Tibial nerve (tissue), 4 donors: ENCODE results near the gene YWHAG. TPM values are rescaled to one million over a fixed set of nuclear protein-coding genes. Genes with fewer than 3 reads are reported as not detected.

Experiments used
- DNase-seq, 2 donors: peaks; one replicate each; pipeline ENCODE4 v3.0.0-alpha.2; 2019; ENCODE audit warnings: low spot score in 2 of 2
- H3K27ac ChIP-seq, 4 donors: fragments of 200-600 bp; sonication (generic) in 3 of 4; one replicate each; pipeline ENCODE4 v1.5.1; 2017 to 2019; ENCODE audit warnings: mild to moderate bottlenecking in 1 of 4
- H3K27me3 ChIP-seq, 2 donors: fragments of 200-600 bp; sonication (generic) in 1 of 2; one replicate each; pipeline versions ENCODE4 v1.5.1 to v1.6.0; 2017 to 2019
- H3K36me3 ChIP-seq, 3 donors: fragments of 200-600 bp; sonication (generic); one replicate each; pipeline ENCODE4 v1.5.1; 2018 to 2019
- H3K4me1 ChIP-seq, 4 donors: fragments of 200-600 bp; sonication (generic) in 3 of 4; one replicate each; pipeline ENCODE4 v1.5.1; 2017 to 2019
- H3K4me3 ChIP-seq, 4 donors: fragments of 200-600 bp; sonication (generic) in 3 of 4; one replicate each; pipeline ENCODE4 v1.5.1; 2017 to 2019; ENCODE audit warnings: mild to moderate bottlenecking in 1 of 4, moderate library complexity in 1 of 4
- H3K9me3 ChIP-seq, 4 donors: fragments of 200-600 bp; sonication (generic) in 3 of 4; one replicate each; pipeline ENCODE4 v1.5.1; 2017 to 2019
- CTCF ChIP-seq, 5 experiments: fragments of 200-600 bp in 3 of 5; fragments of 450-650 bp in 2 of 5; sonication (generic) in 3 of 5; IDR thresholded peaks; one replicate each; pipeline ENCODE4 v1.5.1; 2016 to 2019; ENCODE audit warnings: antibody characterized with exemption in 5 of 5, mild to moderate bottlenecking in 3 of 5, moderate library complexity in 2 of 5
- EP300 ChIP-seq, 2 donors: sonication (generic); formaldehyde crosslinking; IDR thresholded peaks; one replicate each; pipeline ENCODE4 v1.6.1; 2017; ENCODE audit warnings: antibody characterized with exemption in 2 of 2, mild to moderate bottlenecking in 1 of 2
- POLR2A ChIP-seq, 2 donors: fragments of 450-650 bp; IDR thresholded peaks; one replicate each; pipeline ENCODE4 v1.6.1; 2017; ENCODE audit warnings: antibody characterized with exemption in 2 of 2, mild to moderate bottlenecking in 2 of 2, moderate library complexity in 2 of 2
- WGBS, 2 donors: methylation state at CpG; one replicate each; pipeline ENCODE4 v1.1.5; 2018; 5-methylcytosine and 5-hydroxymethylcytosine counted together
- total RNA-seq, 4 donors: library from RNA; depleted of rRNA; stranded (reverse); fragments of >200 nt; gene quantifications; one replicate each; pipeline ENCODE4 v1.1.0, GENCODE V29; 2016

YWHAG gene
- 10 to 100 TPM; 54.9 to 96.6 (median 81.7) TPM for total RNA-seq

GRCh38 chr7:76358481-76359110, at the start of gene YWHAG:
Gene YWHAG, minus strand, starts transcription at chr7:76358991. Its CDS starts 183 bp downstream, at chr7:76358808.
- Histone ChIP-seq H3K4me1 (peaks cover 0 to 45% (median 17%) of the 10 kb centered on the region in 4 donors), H3K4me3 (peak within 1 kb of the TSS; percentile 70 to 99 (median 80))
- peak in 1 of 2 donors; percentile 99 for TF ChIP-seq EP300 (IDR thresholded peaks at IDR 0.05)
- peak; percentile 98 to 99 for TF ChIP-seq POLR2A (IDR thresholded peaks at IDR 0.05)
- no peak for TF ChIP-seq CTCF (IDR thresholded peaks at IDR 0.05)

DNA sequence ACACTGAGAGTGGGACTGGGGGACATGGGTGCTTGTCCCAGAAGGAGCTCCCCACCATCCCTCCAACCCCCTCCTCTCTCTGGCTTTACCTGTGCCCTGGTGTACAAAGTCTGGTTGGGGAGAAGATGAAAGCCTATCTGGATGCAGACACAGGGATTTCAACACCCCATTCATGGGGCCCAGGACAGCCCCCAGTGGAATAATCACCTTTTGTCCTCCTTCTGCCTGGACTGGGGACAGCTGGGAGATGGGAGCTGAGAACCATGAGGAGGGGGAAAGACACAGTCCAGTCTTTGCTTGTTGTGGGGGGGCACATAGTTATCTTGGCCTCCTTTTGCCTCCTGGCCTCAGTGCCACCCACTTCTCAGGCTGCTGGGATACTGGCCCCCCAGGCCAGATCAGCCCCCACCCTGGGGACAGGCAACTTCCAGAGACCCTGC, 49.4 kb upstream of the YWHAG start:
- H3K27me3 ChIP-seq = no peaks in the 10 kb centered on the region
- no peaks in the 10 kb centered on the region for H3K36me3 ChIP-seq
- H3K4me1 ChIP-seq = no peaks in the 10 kb centered on the region
- no peaks in the 10 kb centered on the region for H3K9me3 ChIP-seq
- no peak for DNase-seq
- no peak overlapping the region for H3K27ac ChIP-seq
- no peak overlapping the region for H3K4me3 ChIP-seq
- TF ChIP-seq EP300 (IDR thresholded peaks at IDR 0.05) = no peak
- no peak for TF ChIP-seq CTCF (IDR thresholded peaks at IDR 0.05)
- no peak for TF ChIP-seq POLR2A (IDR thresholded peaks at IDR 0.05)

More at GRCh38 chr7:76358481-76359110, at the start of gene YWHAG:
- DNase-seq = peak; percentile 84
- peak within 1 kb of the TSS; percentile 95 to 100 (median 98) for H3K27ac ChIP-seq
- no peaks in the 10 kb centered on the region for H3K9me3 ChIP-seq
- H3K36me3 ChIP-seq = peaks cover 0 to 13% (median 0%) of the 10 kb centered on the region in 3 donors
- no peaks in the 10 kb centered on the region for H3K27me3 ChIP-seq
- WGBS, 2 donors = 0 to 1% methylated on average over 31 to 35 of the region's 80 CpGs

GRCh38 chr7:76407718-76408117, 48.9 kb upstream of the YWHAG start:
- Histone ChIP-seq H3K4me1 (no peaks in the 10 kb centered on the region), H3K36me3 (no peaks in the 10 kb centered on the region), H3K9me3 (no peaks in the 10 kb centered on the region), H3K27me3 (no peaks in the 10 kb centered on the region), H3K4me3 (no peak overlapping the region), H3K27ac (no peak overlapping the region)
- TF ChIP-seq CTCF (IDR thresholded peaks at IDR 0.05) = no peak
- no peak for TF ChIP-seq EP300 (IDR thresholded peaks at IDR 0.05)
- no peak for TF ChIP-seq POLR2A (IDR thresholded peaks at IDR 0.05)
- WGBS, 2 donors = 71 to 82% methylated on average over 4 of the region's 4 CpGs
- DNase-seq = no peak

GRCh38 chr7:76405738-76406137, 46.9 kb upstream of the YWHAG start:
- H3K9me3 ChIP-seq = no peaks in the 10 kb centered on the region
- H3K27me3 ChIP-seq = no peaks in the 10 kb centered on the region
- 85 to 92% methylated on average over 9 of the region's 9 CpGs for WGBS, 2 donors
- no peak for DNase-seq
- no peak overlapping the region for H3K4me3 ChIP-seq
- no peaks in the 10 kb centered on the region for H3K4me1 ChIP-seq
- H3K27ac ChIP-seq = no peak overlapping the region
- no peak for TF ChIP-seq EP300 (IDR thresholded peaks at IDR 0.05)
- TF ChIP-seq POLR2A (IDR thresholded peaks at IDR 0.05) = no peak
- no peak for TF ChIP-seq CTCF (IDR thresholded peaks at IDR 0.05)
- H3K36me3 ChIP-seq = no peaks in the 10 kb centered on the region

DNA sequence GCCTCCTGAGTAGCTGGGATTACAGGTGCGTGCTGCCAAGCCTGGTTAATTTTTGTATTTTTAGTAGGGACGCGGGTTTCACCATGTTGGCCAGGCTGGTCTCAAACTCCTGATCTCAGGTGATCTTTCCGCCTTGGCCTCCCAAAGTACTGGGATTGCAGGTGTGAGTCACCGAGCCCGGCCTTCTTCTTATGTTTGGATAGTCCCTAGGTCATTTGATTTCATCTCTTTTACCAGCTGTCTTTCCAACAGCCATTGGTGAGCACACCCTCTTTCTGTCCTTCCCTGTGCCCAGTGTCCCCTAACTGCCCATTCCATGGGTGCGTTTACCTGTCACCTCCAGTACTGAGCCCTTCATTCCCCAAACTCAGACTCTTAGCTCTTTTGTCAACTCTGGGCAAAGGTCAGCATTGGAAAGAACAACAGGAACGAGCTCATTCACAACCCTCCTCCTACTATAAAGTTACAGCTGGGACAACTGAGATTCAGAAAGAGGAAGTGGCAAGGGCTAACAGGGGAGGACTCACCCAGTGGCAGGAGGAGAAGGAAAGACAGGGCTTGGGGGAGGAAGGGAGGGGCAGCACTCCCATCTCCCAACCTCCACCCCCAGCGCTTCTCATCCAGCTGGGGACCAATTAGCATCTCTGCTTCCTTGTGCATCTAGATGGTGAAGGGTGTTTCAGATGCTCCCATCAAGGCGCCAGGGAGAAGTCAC, 45.1 kb upstream of the YWHAG start:
- DNase-seq = no peak
- Histone ChIP-seq H3K9me3 (no peaks in the 10 kb centered on the region), H3K4me1 (no peaks in the 10 kb centered on the region), H3K4me3 (no peak overlapping the region), H3K36me3 (no peaks in the 10 kb centered on the region), H3K27me3 (no peaks in the 10 kb centered on the region), H3K27ac (peak overlapping the region in 1 of 4 donors; percentile 26)
- TF ChIP-seq EP300 (IDR thresholded peaks at IDR 0.05) (peak in 1 of 2 donors; percentile 47), POLR2A (IDR thresholded peaks at IDR 0.05) (no peak)
- WGBS, 2 donors = 82 to 83% methylated on average over 10 of the region's 10 CpGs
